ENCODE data around the gene PPP2R1B.

The PPP2R1B gene

GRCh38 chr11:111714522-111714921 lies 51.7 kb downstream of the PPP2R1B start:
- no peak for DNase-seq
- in situ Hi-C loops (cut with HindIII; ENCODE audit: low pct_ligation_motif_present, low pct_unique_long_range_greater_than_20kb, low sequenced_read_pairs) = no loop called here

GRCh38 chr11:111707691-111708067 lies 58.5 kb downstream of the PPP2R1B start:
- in situ Hi-C loops (cut with HindIII; ENCODE audit: low pct_ligation_motif_present, low pct_unique_long_range_greater_than_20kb, low sequenced_read_pairs) = no loop called here
- DNase-seq = no peak

- no peak for DNase-seq
- in situ Hi-C loops (cut with HindIII; ENCODE audit: low pct_ligation_motif_present, low pct_unique_long_range_greater_than_20kb, low sequenced_read_pairs) = no loop called here
Measured at GRCh38 chr11:111707039-111707690, 59.0 kb downstream of the PPP2R1B start.

- no peak for DNase-seq
- in situ Hi-C loops (cut with HindIII; ENCODE audit: low pct_ligation_motif_present, low pct_unique_long_range_greater_than_20kb, low sequenced_read_pairs) = no loop called here
Measured at GRCh38 chr11:111703576-111703975, 62.6 kb downstream of the PPP2R1B start.

GRCh38 chr11:111702623-111703022 lies 63.6 kb downstream of the PPP2R1B start:
- no peak for DNase-seq
- in situ Hi-C loops (cut with HindIII; ENCODE audit: low pct_ligation_motif_present, low pct_unique_long_range_greater_than_20kb, low sequenced_read_pairs) = no loop called here

- DNase-seq = no peak
- in situ Hi-C loops (cut with HindIII; ENCODE audit: low pct_ligation_motif_present, low pct_unique_long_range_greater_than_20kb, low sequenced_read_pairs) = no loop called here
Measured at GRCh38 chr11:111700162-111700561, 66.0 kb downstream of the PPP2R1B start.

GRCh38 chr11:111699579-111700156 lies 66.5 kb downstream of the PPP2R1B start:
- in situ Hi-C loops (cut with HindIII; ENCODE audit: low pct_ligation_motif_present, low pct_unique_long_range_greater_than_20kb, low sequenced_read_pairs) = no loop called here
- no peak for DNase-seq

- in situ Hi-C loops (cut with HindIII; ENCODE audit: low pct_ligation_motif_present, low pct_unique_long_range_greater_than_20kb, low sequenced_read_pairs) = no loop called here
- DNase-seq = no peak
Measured at GRCh38 chr11:111698852-111699559, 67.2 kb downstream of the PPP2R1B start.

- in situ Hi-C loops (cut with HindIII; ENCODE audit: low pct_ligation_motif_present, low pct_unique_long_range_greater_than_20kb, low sequenced_read_pairs) = no loop called here
- DNase-seq = no peak
Measured at GRCh38 chr11:111697933-111698371, 68.2 kb downstream of the PPP2R1B start.

GRCh38 chr11:111696556-111696955 lies 69.6 kb downstream of the PPP2R1B start:
- DNase-seq = no peak
- in situ Hi-C loops (cut with HindIII; ENCODE audit: low pct_ligation_motif_present, low pct_unique_long_range_greater_than_20kb, low sequenced_read_pairs) = no loop called here

- DNase-seq = no peak
- in situ Hi-C loops (cut with HindIII; ENCODE audit: low pct_ligation_motif_present, low pct_unique_long_range_greater_than_20kb, low sequenced_read_pairs) = no loop called here
Measured at GRCh38 chr11:111694851-111695250, 71.3 kb downstream of the PPP2R1B start.

GRCh38 chr11:111693224-111693937 lies 72.8 kb downstream of the PPP2R1B start:
- in situ Hi-C loops (cut with HindIII; ENCODE audit: low pct_ligation_motif_present, low pct_unique_long_range_greater_than_20kb, low sequenced_read_pairs) = no loop called here
- no peak for DNase-seq

GRCh38 chr11:111691741-111692140 lies 74.4 kb downstream of the PPP2R1B start:
- no peak for DNase-seq
- in situ Hi-C loops (cut with HindIII; ENCODE audit: low pct_ligation_motif_present, low pct_unique_long_range_greater_than_20kb, low sequenced_read_pairs) = no loop called here

GRCh38 chr11:111691176-111691575 lies 75.0 kb downstream of the PPP2R1B start:
- in situ Hi-C loops (cut with HindIII; ENCODE audit: low pct_ligation_motif_present, low pct_unique_long_range_greater_than_20kb, low sequenced_read_pairs) = no loop called here
- no peak for DNase-seq

GRCh38 chr11:111688013-111688412 lies 78.2 kb downstream of the PPP2R1B start:
- DNase-seq = no peak
- in situ Hi-C loops (cut with HindIII; ENCODE audit: low pct_ligation_motif_present, low pct_unique_long_range_greater_than_20kb, low sequenced_read_pairs) = no loop called here

GRCh38 chr11:111684251-111684650 lies 81.9 kb downstream of the PPP2R1B start:
- in situ Hi-C loops (cut with HindIII; ENCODE audit: low pct_ligation_motif_present, low pct_unique_long_range_greater_than_20kb, low sequenced_read_pairs) = no loop called here
- no peak for DNase-seq

GRCh38 chr11:111683806-111684205 lies 82.4 kb downstream of the PPP2R1B start:
- in situ Hi-C loops (cut with HindIII; ENCODE audit: low pct_ligation_motif_present, low pct_unique_long_range_greater_than_20kb, low sequenced_read_pairs) = no loop called here

GRCh38 chr11:111680486-111681175 lies 85.6 kb downstream of the PPP2R1B start:
- no peak for DNase-seq
- in situ Hi-C loops (cut with HindIII; ENCODE audit: low pct_ligation_motif_present, low pct_unique_long_range_greater_than_20kb, low sequenced_read_pairs) = no loop called here

More at GRCh38 chr11:111683806-111684205, 82.4 kb downstream of the PPP2R1B start:
- no peak for DNase-seq
